Heart left ventricle (tissue), 16 donors: Measurements from ENCODE around the gene ASNSD1. TPM values are rescaled to one million over a fixed set of nuclear protein-coding genes. Genes with fewer than 3 reads are reported as not detected.
A peak's percentile ranks its signal among the peaks of the same experiment; 100 is the strongest.

Experiments used
- ATAC-seq, 4 donors: fragments of 200-7000 bp; cut with Tn5 transposase; one replicate each; pipeline ENCODE4 v1.9.1; 2020 to 2022; ENCODE audit warnings: moderate library complexity in 4 of 4, mild to moderate bottlenecking in 3 of 4, moderate number of reproducible peaks in 1 of 4
- DNase-seq, 5 donors: peaks; one replicate each; pipeline ENCODE4 v3.0.0-alpha.2; 2020
- H3K27ac ChIP-seq, 12 donors: fragments of 200-600 bp; sonication (generic) in 4 of 12; one replicate each; pipeline versions ENCODE4 v1.5.0 to v1.8.0; 2016 to 2022; ENCODE audit warnings: mild to moderate bottlenecking in 2 of 12
- H3K27me3 ChIP-seq, 9 donors: fragments of 200-600 bp; sonication (generic) in 2 of 9; one replicate each; pipeline versions ENCODE4 v1.5.1 to v1.8.0; 2016 to 2022; ENCODE audit warnings: mild to moderate bottlenecking in 3 of 9
- H3K36me3 ChIP-seq, 9 donors: fragments of 200-600 bp; sonication (generic) in 2 of 9; one replicate each; pipeline versions ENCODE4 v1.5.0 to v1.8.0; 2018 to 2022; ENCODE audit warnings: mild to moderate bottlenecking in 2 of 9
- H3K4me1 ChIP-seq, 12 donors: fragments of 200-600 bp; sonication (generic) in 4 of 12; one replicate each; pipeline versions ENCODE4 v1.5.0 to v1.8.0; 2016 to 2022; ENCODE audit warnings: mild to moderate bottlenecking in 3 of 12
- H3K4me3 ChIP-seq, 12 donors: fragments of 200-600 bp; sonication (generic) in 4 of 12; one replicate each; pipeline versions ENCODE4 v1.5.0 to v1.8.0; 2017 to 2022; ENCODE audit warnings: mild to moderate bottlenecking in 9 of 12, moderate library complexity in 4 of 12
- H3K9me3 ChIP-seq, 12 donors: fragments of 200-600 bp; sonication (generic) in 4 of 12; one replicate each; pipeline versions ENCODE4 v1.5.0 to v1.8.0; 2016 to 2022; ENCODE audit warnings: mild to moderate bottlenecking in 1 of 12
- CTCF ChIP-seq, 12 donors: fragments of 200-600 bp; sonication (generic) in 4 of 12; IDR thresholded peaks; one replicate each; pipeline versions ENCODE4 v1.5.0 to v1.8.0; 2018 to 2022; ENCODE audit warnings: antibody characterized with exemption in 12 of 12, mild to moderate bottlenecking in 5 of 12
- POLR2A ChIP-seq, 2 donors: fragments of 450-650 bp; IDR thresholded peaks; one replicate each; pipeline ENCODE4 v1.6.1; 2017; ENCODE audit warnings: antibody characterized with exemption in 2 of 2, mild to moderate bottlenecking in 2 of 2, moderate library complexity in 2 of 2
- WGBS, 4 donors: extraction: QIAGEN DNeasy Blood & Tissue Kit in 2 of 4; methylation state at CpG; one replicate each; pipeline versions ENCODE4 v1.1.5 to v1.1.7; 2013 to 2018; 5-methylcytosine and 5-hydroxymethylcytosine counted together
- intact Hi-C, 10 donors: fragments of 100-400 bp; cut with DNase I; formaldehyde crosslinking; loops; one replicate each; pipeline versions ENCODE4 v1.11.1 to v1.14.2; 2022
- polyA plus RNA-seq, 2 donors: library from polyadenylated mRNA; stranded (reverse); fragments of 200-250 nt; gene quantifications; one replicate each; pipeline ENCODE4 v1.2.3, GENCODE V29; 2013
- total RNA-seq, 9 donors: library from RNA; depleted of rRNA in 2 of 9; stranded (reverse); fragments of >200 nt in 2 of 9; fragmentation: NEBNext Ultra II Directional in 3 of 9; extraction: Animal tissue kit (Norgen Biotek cat#: 25700) in 3 of 9; gene quantifications; one replicate each; pipeline versions ENCODE4 v1.1.0 to v1.2.4, GENCODE V29; 2016 to 2023
- donor health status: ischemic (EF 13 %, LVEDD 7.1; RV severe dilation, severe dysfunction).
- donor health status: healthy with polysubstance abuse.
- donor health status: DM: no; HTN: yes; CAD: no.
- donor health status: DM: no; HTN: no; CAD: no.
- donor health status: ischemic (EF 25% LVEDD 6.9; RV normal size, moderate dysfunction).
- donor health status: ischemic (EF 25% LVEDD 5.7; RV mildly dilated, moderate dysfunction).
- donor health status: healthy.
- donor health status: DM: yes; HTN: yes; CAD: no.
- donor health status: ischemic (EF 35%, LVEDD 5.7; RV mildly dilated, moderate dysfunction).
- donor health status: nonischemic (EF 11% LVEDD 7.7; RV severe dilation, severe dysfunction).
- donor health status: DM: yes; HTN: yes; CAD: no.
- donor health status: PGD.
- donor health status: ischemic (EF 29% LVEDD 5.4; RV normal size, mild dysfunction).
- donor health status: nonischemic (EF 23%, LVEDD 6.1; RV moderate dilation, normal function).

The ASNSD1 gene
- total and polyA plus RNA-seq, 11 donors: 26.3 to 46.0 (median 32.4) TPM

DNA sequence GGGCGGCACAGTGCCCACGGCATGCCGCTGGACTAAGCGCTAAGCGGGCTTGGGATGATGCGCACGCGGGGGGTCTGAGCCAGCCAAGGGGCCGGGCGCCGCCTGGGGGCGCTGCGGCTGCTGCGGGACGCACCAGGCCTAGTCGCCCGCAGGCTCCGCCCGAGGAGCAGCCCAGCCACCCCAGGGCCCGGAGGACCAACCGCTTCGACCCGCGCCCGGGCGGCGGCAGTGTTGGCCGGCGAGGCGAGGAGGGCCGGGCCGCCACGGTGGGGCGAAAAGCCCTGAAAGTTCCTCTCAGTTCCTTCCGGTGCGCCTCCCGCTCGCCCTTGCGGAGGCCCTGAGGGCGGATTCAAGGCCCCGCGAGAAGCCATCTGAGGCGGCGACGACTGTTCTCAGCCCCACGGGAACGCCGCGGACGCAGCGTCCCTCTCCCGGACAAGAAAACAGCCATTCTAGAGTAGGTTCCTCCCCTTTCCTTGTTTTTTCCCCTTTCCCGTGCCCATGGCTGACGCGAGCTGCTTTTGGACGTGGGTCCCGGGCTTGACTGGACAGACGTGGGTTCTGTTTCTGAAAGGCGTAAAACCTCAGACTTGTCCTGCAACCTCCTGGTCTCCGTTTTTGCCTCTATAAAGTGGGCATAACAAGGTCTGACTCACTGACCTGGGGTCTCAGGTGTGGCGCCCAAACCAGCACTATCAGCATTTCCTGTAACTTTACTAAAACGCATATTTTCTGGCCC lies 13.3 kb downstream of the ASNSD1 start, which contains the start of gene ANKAR:
Gene ANKAR (plus strand): TSS at position 297 of the 739 bp plus-strand sequence. CDS start 1,821 bp downstream, outside the sequence.
- intact Hi-C loops: loop anchor here in 4 of 10 donors (1.0 to 10.0 kb wide), 3 partner anchors 12 to 110 kb away; partner anchors contain the start of genes ASNSD1 (in 2 of the 4), ORMDL1 (in 1 of the 4) and PMS1 (in 1 of the 4)
- no peaks in the 10 kb centered on the region for H3K27me3 ChIP-seq
- peak; percentile 95 to 99 (median 98) for ATAC-seq
- peak within 1 kb of the TSS; percentile 39 to 81 (median 70) for H3K4me3 ChIP-seq
- peak; percentile 90 to 96 (median 93) for DNase-seq
- peak within 1 kb of the TSS; percentile 88 to 100 (median 96) for H3K27ac ChIP-seq
- no peak for TF ChIP-seq POLR2A (IDR thresholded peaks at IDR 0.05)
- peak; percentile 67 to 98 (median 92) for TF ChIP-seq CTCF (IDR thresholded peaks at IDR 0.05)
- peaks cover 0 to 27% (median 15%) of the 10 kb centered on the region in 12 donors for H3K4me1 ChIP-seq
- H3K9me3 ChIP-seq: peaks cover 0 to 19% (median 4%) of the 10 kb centered on the region in 12 donors
- H3K36me3 ChIP-seq: peaks cover 0 to 33% (median 27%) of the 10 kb centered on the region in 9 donors
- WGBS, 4 donors: 1% methylated on average over 37 to 62 of the region's 62 CpGs

GRCh38 chr2:189676471-189676870 lies 15.2 kb downstream of the ASNSD1 start:
- DNase-seq: no peak
- H3K4me1 ChIP-seq: peaks cover 0 to 27% (median 15%) of the 10 kb centered on the region in 12 donors
- H3K27ac ChIP-seq: no peak overlapping the region
- 66 to 76% (median 68%) methylated on average over 4 of the region's 4 CpGs for WGBS, 4 donors
- peaks cover 0 to 20% (median 4%) of the 10 kb centered on the region in 12 donors for H3K9me3 ChIP-seq
- no peak for ATAC-seq
- no peak for TF ChIP-seq POLR2A (IDR thresholded peaks at IDR 0.05)
- H3K36me3 ChIP-seq: peaks cover 0 to 13% (median 9%) of the 10 kb centered on the region in 9 donors
- H3K4me3 ChIP-seq: no peak overlapping the region
- intact Hi-C loops: loop anchor here in 1 of 10 donors (10.0 kb wide), 1 partner anchor 108 kb away; the partner anchor contains the start of genes ORMDL1 and PMS1
- no peaks in the 10 kb centered on the region for H3K27me3 ChIP-seq

- intact Hi-C loops: loop anchor here in 1 of 10 donors (10.0 kb wide), 1 partner anchor 106 kb away; the partner anchor contains the start of genes ORMDL1 and PMS1
- H3K27me3 ChIP-seq: no peaks in the 10 kb centered on the region
- no peak overlapping the region for H3K4me3 ChIP-seq
- TF ChIP-seq POLR2A (IDR thresholded peaks at IDR 0.05): no peak
- no peak for TF ChIP-seq CTCF (IDR thresholded peaks at IDR 0.05)
- H3K27ac ChIP-seq: no peak overlapping the region
- DNase-seq: no peak
- H3K4me1 ChIP-seq: peaks cover 0 to 18% (median 6%) of the 10 kb centered on the region in 12 donors
- H3K9me3 ChIP-seq: peaks cover 0 to 20% (median 4%) of the 10 kb centered on the region in 12 donors
- ATAC-seq: no peak
- H3K36me3 ChIP-seq: peaks cover 0 to 4% (median 0%) of the 10 kb centered on the region in 9 donors
Observed at GRCh38 chr2:189679226-189679625, 18.0 kb downstream of the ASNSD1 start.

GRCh38 chr2:189681203-189681602 lies 19.9 kb downstream of the ASNSD1 start:
- intact Hi-C loops: no loop called here
- Histone ChIP-seq H3K4me3 (no peak overlapping the region), H3K27me3 (no peaks in the 10 kb centered on the region), H3K36me3 (peaks cover 0 to 4% (median 0%) of the 10 kb centered on the region in 9 donors), H3K9me3 (peaks cover 0 to 20% (median 4%) of the 10 kb centered on the region in 12 donors), H3K4me1 (peaks cover 0 to 22% (median 6%) of the 10 kb centered on the region in 12 donors), H3K27ac (no peak overlapping the region)
- TF ChIP-seq CTCF (IDR thresholded peaks at IDR 0.05) (no peak), POLR2A (IDR thresholded peaks at IDR 0.05) (no peak)
- ATAC-seq (no peak), DNase-seq (no peak)
- 91 to 97% (median 95%) methylated on average over 1 of the region's 1 CpG for WGBS, 4 donors
